Endothelial cell of umbilical vein (primary cell): ENCODE data around the gene MRTFA.
A peak's percentile ranks its signal among the peaks of the same experiment; 100 is the strongest.

Source experiments
- CTCF ChIP-seq, 2 donors: IDR thresholded peaks; 1 replicate in 1 of 2; 2 replicates in 1 of 2; pipeline ENCODE4 v1.5.1; 2011; ENCODE audit warnings: low read length in 2 of 2, mild to moderate bottlenecking in 2 of 2, moderate library complexity in 2 of 2, control low read depth in 1 of 2, inconsistent platforms in 1 of 2, low read depth in 1 of 2; ENCODE audit not compliant: insufficient read depth in 1 of 2; ENCODE audit errors: extremely low read depth in 1 of 2
- EZH2 ChIP-seq: IDR thresholded peaks from 2 replicates; pipeline ENCODE4 v1.6.1; 2012; ENCODE audit warnings: borderline replicate concordance, low read depth, mild to moderate bottlenecking, moderate library complexity, low read length, inconsistent platforms; ENCODE audit not compliant: severe bottlenecking
- FOS ChIP-seq: IDR thresholded peaks from 2 replicates; pipeline ENCODE4 v1.6.1; 2011; ENCODE audit warnings: mild to moderate bottlenecking, low read length, moderate library complexity, borderline replicate concordance; ENCODE audit not compliant: insufficient read depth
- GATA2 ChIP-seq: IDR thresholded peaks from 2 replicates; pipeline ENCODE4 v1.7.0; 2011; ENCODE audit warnings: low read depth, mild to moderate bottlenecking, moderate library complexity, mixed read lengths, low read length; ENCODE audit not compliant: insufficient read length, insufficient read depth
- JUN ChIP-seq: IDR thresholded peaks from 2 replicates; pipeline ENCODE4 v1.6.1; 2011; ENCODE audit warnings: borderline replicate concordance, low read depth; ENCODE audit not compliant: insufficient read length, insufficient read depth
- MAX ChIP-seq: IDR thresholded peaks from 2 replicates; pipeline ENCODE4 v1.6.1; 2011; ENCODE audit not compliant: insufficient read depth, insufficient read length
- MYC ChIP-seq: IDR thresholded peaks from one replicate; pipeline ENCODE4 v1.6.1; 2011; ENCODE audit warnings: mild to moderate bottlenecking, low read depth, low read length
- POLR2A ChIP-seq: IDR thresholded peaks from 2 replicates; pipeline ENCODE4 v1.6.1; 2012; ENCODE audit warnings: low read depth, mild to moderate bottlenecking, control low read depth, low read length
- POLR2AphosphoS5 ChIP-seq: IDR thresholded peaks from 2 replicates; pipeline ENCODE4 v1.6.1; 2012; ENCODE audit warnings: low read depth, mild to moderate bottlenecking, control low read depth, low read length, moderate library complexity; ENCODE audit not compliant: insufficient read depth

- TF ChIP-seq JUN (no peak), POLR2AphosphoS5 (no peak), CTCF (IDR thresholded peaks at IDR 0.05; ENCODE audit: extremely low read depth in 1 of 2, insufficient read depth in 1 of 2, low read depth in 1 of 2, low read length in 2 of 2) (no peak), EZH2 (no peak), GATA2 (no peak), FOS (peak; percentile 21), POLR2A (no peak), MYC (no peak), MAX (no peak)
These were observed 272.1 kb downstream of the MRTFA start for GRCh38 chr22:40364431-40364830.
